ENCODE data around the gene MOSPD3. TPM values are rescaled to one million over a fixed set of nuclear protein-coding genes. Genes with fewer than 3 reads are reported as not detected.
A peak's percentile ranks its signal among the peaks of the same experiment; 100 is the strongest.

Gene MOSPD3
- total RNA-seq, 1 experiment from 2014 or later, result 6.9 TPM

- DNase-seq (ENCODE audit: low spot score), result no peak
Measured at GRCh38 chr7:100575746-100576383, 36.5 kb upstream of the MOSPD3 start.

DNA sequence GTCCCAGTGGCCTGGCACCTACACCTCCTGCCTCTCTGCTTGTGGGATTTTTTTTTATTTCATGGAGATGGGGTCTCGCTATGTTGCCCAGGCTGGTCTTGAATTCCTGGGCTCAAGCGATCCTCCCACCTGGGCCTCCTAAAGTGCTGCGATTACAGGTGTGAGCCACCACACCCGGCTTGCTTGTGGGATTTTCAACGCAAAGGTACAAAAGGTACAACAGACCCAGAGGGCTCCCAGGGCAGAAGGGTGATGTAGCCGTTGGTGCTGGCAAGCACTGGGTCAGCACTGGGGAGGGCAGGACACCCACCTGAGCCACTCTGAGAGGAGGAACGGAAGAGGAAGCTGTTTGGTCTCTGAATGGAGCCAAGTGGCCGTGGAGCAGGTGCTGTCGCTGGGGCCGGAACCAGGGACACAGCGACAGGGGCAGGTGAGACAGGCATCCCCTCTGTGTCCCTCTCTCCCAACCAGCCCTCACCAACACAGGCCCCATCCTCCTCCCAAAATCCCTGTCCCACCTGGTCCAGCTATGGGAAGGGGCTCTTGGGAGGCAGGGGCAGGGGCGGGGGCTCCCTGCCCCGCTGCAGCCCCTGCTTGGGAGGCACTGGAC lies 35.9 kb upstream of the MOSPD3 start:
- DNase-seq (ENCODE audit: low spot score), result no peak

DNA sequence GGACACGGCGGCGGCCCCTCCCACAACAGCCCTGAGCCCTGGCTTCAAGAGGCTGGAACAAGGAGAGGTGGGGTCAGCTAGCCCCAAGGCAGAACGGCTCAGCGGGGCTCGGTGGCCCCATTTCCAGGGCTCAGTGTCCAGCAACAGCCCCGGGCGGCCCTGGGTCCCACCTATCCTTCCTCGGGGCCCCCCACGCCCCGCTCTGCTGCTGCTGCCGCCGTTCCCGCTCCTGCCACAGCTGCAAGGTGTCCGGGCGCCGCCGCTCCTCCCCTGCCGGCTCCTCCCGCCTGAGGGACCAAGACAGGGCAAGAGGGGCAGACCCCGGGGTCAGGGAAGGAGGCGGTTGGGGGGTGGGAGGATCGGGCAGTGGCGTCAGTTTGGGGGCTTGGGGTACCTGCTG lies 35.2 kb upstream of the MOSPD3 start:
- no peak for DNase-seq (ENCODE audit: low spot score)

GRCh38 chr7:100577507-100577906 lies 34.8 kb upstream of the MOSPD3 start:
- no peak for DNase-seq (ENCODE audit: low spot score)

- DNase-seq (ENCODE audit: low spot score), result no peak
Measured at GRCh38 chr7:100578246-100579183, 33.8 kb upstream of the MOSPD3 start.

- DNase-seq (ENCODE audit: low spot score), result no peak
Measured at GRCh38 chr7:100580466-100581283, 31.7 kb upstream of the MOSPD3 start.

DNA sequence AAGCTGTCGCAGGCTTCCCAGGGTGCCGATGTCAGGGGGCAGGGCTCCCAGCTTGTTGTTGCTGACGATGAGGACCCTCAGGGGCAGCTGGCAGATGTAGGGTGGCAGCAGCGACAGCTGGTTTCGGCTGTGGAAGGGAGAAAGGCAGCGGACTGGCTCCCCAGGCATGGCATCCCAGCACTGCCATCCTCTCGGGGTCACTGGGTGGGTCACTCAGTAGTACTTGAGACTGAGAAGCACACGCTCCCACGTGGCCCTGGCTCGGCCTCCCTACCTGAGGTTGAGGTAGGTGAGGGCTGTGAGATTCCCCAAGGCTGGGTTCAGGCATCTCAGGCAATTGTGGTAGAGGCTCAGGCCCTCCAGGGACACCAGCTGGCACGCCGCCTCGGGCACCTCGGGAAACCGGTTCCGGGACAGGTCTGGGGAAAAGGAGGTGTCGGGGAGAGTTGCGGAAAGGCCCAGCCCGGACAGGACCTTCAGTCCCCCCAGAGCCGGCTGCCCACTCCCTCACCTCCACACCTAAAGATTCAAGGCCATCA lies 30.2 kb upstream of the MOSPD3 start:
- DNase-seq (ENCODE audit: low spot score), result no peak

DNA sequence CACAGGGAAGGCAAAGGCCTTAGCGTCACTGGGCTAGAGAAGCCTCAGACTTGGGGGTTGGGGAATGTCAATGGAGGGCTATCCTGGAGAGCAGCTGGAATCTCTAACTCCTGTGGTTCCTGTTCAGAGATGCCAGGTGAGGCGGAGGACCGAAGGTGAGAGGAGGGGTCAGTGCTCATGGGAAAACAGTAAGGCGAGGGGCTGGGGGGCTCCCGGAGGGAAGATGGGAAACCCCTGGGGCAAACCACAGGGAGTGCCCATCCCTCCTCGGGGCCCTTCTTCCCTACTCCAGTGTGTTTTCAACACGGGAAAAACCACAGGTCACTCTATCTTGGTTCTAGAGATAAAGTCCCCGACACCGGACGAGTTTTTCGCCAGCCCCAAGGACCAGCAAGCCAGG lies 29.7 kb upstream of the MOSPD3 start:
- no peak for DNase-seq (ENCODE audit: low spot score)

- peak; percentile 86 for DNase-seq (ENCODE audit: low spot score)
Measured at GRCh38 chr7:100583132-100584053, 28.9 kb upstream of the MOSPD3 start.

DNA sequence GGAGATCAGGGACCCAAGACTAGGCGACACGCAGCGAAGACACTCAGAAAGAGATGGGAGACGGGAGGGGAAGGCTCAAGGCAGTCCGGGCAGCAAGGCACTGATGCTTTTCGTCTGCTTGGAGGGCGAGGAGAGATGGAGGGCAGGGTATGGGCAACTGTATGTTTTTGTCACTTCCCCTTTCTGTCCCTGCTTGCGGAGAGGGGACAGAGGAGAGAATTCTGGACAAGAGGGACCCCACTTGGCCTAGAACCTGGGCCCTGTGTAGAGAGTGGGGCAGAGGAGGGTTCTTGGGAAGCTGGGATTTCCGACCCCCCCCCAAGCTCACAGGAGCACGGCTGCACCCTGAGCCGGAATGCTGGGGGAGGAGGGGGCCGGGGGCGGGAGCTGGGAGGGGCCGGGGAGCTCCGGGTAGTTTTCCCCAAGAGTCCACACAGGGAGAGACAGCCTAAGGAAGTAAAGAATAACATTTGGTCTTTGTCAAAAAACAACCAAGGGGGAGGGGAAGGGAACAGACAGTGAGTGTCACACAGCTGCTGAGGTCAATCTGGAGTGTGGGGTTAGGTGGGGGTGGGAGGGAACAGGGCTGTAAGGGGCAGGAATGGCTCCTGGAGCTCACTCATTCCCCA lies 28.2 kb upstream of the MOSPD3 start:
- DNase-seq (ENCODE audit: low spot score), result no peak

- peak; percentile 77 for DNase-seq (ENCODE audit: low spot score)
Measured at GRCh38 chr7:100584683-100585510, 27.4 kb upstream of the MOSPD3 start.

DNA sequence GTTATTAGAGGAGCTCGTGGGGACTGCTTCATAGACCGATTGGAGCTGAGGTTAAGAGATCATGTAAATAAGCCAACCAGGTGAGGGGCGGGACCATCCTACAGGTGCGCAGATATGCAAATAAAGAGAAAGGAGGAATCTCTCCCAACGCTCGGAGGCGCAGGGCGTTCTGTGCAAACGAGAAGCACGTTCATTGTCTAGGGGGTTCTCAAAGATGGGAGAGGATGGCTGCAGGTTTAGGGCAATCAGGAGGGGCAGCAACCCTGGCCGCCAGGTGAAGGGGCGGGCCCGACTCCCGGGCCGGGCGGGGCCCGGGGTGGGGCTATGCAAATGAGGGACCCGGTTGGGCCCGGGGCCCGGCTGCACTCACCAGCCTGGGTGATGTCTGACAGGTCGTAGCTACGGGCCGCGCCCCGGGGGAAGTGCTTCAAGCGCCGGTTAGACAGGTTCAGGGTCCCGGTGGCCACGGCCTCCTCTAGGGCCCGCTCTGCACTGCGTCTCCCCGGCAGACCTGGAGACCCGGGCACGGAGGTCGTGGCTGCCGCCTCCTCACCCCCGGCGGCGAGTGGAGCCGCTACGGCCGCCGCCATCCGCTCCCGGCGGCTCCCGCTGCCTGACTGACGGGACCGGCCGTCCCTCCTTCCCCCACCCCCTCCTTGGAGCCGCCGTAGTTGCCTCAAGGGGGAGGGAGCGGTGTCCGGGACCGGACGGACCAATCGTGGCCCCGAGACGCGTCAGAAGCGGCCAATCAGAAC lies 26.7 kb upstream of the MOSPD3 start, which contains the start of gene LRCH4:
Gene LRCH4, minus strand, starts transcription at position 619 of the 755 bp plus-strand sequence. Its CDS starts 29 bp downstream, at position 590.
- no peak for DNase-seq (ENCODE audit: low spot score)

- DNase-seq (ENCODE audit: low spot score), result peak; percentile 100
Measured at GRCh38 chr7:100586266-100587025, 25.9 kb upstream of the MOSPD3 start, which contains the start of gene FBXO24. Gene FBXO24 (plus strand): TSS chr7:100586328. CDS start chr7:100586626, 298 bp downstream.

DNA sequence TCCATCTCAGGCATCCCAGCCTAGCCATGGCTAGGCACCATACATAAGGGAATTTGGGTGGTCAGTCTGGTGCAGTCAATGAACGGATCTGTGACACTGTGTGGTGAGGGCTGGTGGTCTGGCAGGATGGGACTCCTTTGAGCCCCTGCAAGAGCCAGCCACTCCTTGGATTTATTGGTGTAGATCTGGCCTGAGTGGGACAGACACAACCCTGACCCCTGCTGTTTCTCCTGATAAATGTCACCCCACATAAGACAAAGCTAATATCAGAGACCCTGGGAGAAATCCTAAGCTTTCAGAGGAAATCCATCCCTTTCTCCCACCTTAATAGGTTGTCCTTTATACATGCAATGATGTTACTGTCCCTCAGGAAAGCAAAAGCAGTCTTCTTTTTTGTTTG lies 23.9 kb upstream of the MOSPD3 start:
- DNase-seq (ENCODE audit: low spot score), result no peak

DNA sequence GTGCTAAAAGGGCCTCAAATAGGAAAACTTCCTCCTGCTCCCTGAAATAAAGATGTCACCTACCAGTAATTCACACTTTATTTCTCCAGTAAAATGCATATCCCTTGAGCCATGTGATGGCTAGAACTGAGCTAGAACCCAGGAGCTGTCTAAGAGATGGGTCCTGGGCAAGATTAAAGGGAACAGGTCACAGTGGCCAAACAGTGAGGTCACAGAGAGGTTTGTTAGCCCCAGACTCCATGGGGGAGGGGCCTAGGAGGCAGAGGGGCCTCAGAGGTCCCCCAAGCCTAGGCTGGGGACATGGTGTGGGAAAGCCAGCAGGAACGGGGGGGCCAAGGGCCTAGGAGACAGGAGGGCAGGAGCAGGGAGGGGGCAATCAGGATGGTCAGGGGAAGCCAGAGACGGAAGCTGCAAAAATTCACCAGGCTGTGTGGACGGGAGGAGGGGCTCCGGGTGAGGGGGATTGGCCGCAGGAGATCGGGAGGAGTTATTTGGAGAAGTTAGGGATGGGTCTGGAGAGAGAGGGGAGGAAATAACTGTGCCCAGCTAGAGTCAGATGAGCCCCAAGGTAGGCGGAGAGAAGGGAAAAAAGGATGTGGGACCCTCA lies 22.9 kb upstream of the MOSPD3 start:
- no peak for DNase-seq (ENCODE audit: low spot score)

- DNase-seq (ENCODE audit: low spot score), result no peak
Measured at GRCh38 chr7:100590077-100590737, 22.1 kb upstream of the MOSPD3 start.
